Gastroesophageal sphincter (tissue), 2 donors: ENCODE data around the gene PRKACG.

Experiments
- POLR2A ChIP-seq, 2 donors: fragments of 450-650 bp; IDR thresholded peaks; one replicate each; pipeline ENCODE4 v1.6.1; 2017; ENCODE audit warnings: antibody characterized with exemption in 2 of 2, mild to moderate bottlenecking in 2 of 2, moderate library complexity in 1 of 2
- POLR2AphosphoS5 ChIP-seq: sonication (generic); formaldehyde crosslinking; IDR thresholded peaks from one replicate; pipeline ENCODE4 v1.6.1; 2017; ENCODE audit warnings: antibody characterized with exemption

DNA sequence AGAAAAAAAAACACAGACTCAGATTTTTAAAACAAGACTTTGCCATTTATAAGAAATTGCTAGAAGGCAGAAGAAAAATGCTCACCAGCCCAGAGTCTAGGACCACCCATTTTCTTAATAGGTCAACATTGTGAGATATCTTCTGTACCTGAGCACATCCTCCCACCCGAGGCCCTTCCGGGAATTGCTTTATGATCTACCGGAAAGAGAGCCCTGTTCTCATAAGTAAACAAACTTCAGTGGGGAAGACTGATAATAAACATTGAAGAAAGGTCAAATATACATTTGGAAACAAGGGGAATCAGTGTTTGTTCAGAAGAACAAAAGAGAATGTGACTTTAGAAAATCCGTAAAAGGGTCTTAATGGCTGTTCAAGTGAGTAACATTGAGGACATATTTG lies 44.4 kb downstream of the PRKACG start:
- no peak for TF ChIP-seq POLR2A (IDR thresholded peaks at IDR 0.05)
- TF ChIP-seq POLR2AphosphoS5 = no peak
